ENCODE measurements around the gene SMNDC1.

GRCh38 chr10:110304780-110305421, at the start of gene SMNDC1:
- TF ChIP-seq, protein P1, sequence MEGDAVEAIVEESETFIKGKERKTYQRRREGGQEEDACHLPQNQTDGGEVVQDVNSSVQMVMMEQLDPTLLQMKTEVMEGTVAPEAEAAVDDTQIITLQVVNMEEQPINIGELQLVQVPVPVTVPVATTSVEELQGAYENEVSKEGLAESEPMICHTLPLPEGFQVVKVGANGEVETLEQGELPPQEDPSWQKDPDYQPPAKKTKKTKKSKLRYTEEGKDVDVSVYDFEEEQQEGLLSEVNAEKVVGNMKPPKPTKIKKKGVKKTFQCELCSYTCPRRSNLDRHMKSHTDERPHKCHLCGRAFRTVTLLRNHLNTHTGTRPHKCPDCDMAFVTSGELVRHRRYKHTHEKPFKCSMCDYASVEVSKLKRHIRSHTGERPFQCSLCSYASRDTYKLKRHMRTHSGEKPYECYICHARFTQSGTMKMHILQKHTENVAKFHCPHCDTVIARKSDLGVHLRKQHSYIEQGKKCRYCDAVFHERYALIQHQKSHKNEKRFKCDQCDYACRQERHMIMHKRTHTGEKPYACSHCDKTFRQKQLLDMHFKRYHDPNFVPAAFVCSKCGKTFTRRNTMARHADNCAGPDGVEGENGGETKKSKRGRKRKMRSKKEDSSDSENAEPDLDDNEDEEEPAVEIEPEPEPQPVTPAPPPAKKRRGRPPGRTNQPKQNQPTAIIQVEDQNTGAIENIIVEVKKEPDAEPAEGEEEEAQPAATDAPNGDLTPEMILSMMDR (IDR thresholded peaks at IDR 0.05; ENCODE audit: low read depth, low read length, poor library complexity, severe bottlenecking) = no peak
- no peak for TF ChIP-seq EZH2phosphoT487 (IDR thresholded peaks at IDR 0.05; ENCODE audit: borderline replicate concordance, low read length)
